SKM-1 (cell line): ENCODE results near the gene ZBTB2.
"Not testable (repeated sequence)": the region's sequence is repeated elsewhere in the genome, so short reads cannot be mapped to it uniquely, and the experiment has no call there.

Experiments
- DNase-seq: peaks from one replicate; lab custom pipeline; 2025; ENCODE audit not compliant: unreplicated experiment; lab: John Stamatoyannopoulos, UW

The ZBTB2 gene

GRCh38 chr6:151338651-151339200, 52.6 kb downstream of the ZBTB2 start:
- DNase-seq, result no peak

GRCh38 chr6:151335930-151336329, 55.4 kb downstream of the ZBTB2 start:
- no peak for DNase-seq

- DNase-seq, result no peak
These were observed 61.1 kb downstream of the ZBTB2 start for GRCh38 chr6:151330130-151330696.

- DNase-seq, result no peak
These were observed 64.3 kb downstream of the ZBTB2 start for GRCh38 chr6:151327101-151327500.

GRCh38 chr6:151326116-151326825, 65.1 kb downstream of the ZBTB2 start:
- DNase-seq, result no peak

GRCh38 chr6:151325075-151326050, 66.0 kb downstream of the ZBTB2 start:
- peak; percentile 40 for DNase-seq

GRCh38 chr6:151324488-151324825, 66.9 kb downstream of the ZBTB2 start:
- no peak for DNase-seq

- DNase-seq, result peak; percentile 45
These were observed 67.4 kb downstream of the ZBTB2 start for GRCh38 chr6:151323791-151324487.

GRCh38 chr6:151322570-151322969, 68.8 kb downstream of the ZBTB2 start:
- DNase-seq, result no peak

GRCh38 chr6:151321438-151321837, 69.9 kb downstream of the ZBTB2 start:
- DNase-seq, result no peak

- no peak for DNase-seq
These were observed 71.2 kb downstream of the ZBTB2 start for GRCh38 chr6:151320140-151320539.

- no peak for DNase-seq
These were observed 73.4 kb downstream of the ZBTB2 start for GRCh38 chr6:151317995-151318365.

GRCh38 chr6:151317103-151317994, 74.0 kb downstream of the ZBTB2 start:
- no peak for DNase-seq

GRCh38 chr6:151315661-151316060, 75.7 kb downstream of the ZBTB2 start:
- DNase-seq, result not testable (repeated sequence)
